K562 (cell line): ENCODE measurements around the gene PLEKHA1. TPM values are rescaled to one million over a fixed set of nuclear protein-coding genes. Genes with fewer than 3 reads are reported as not detected.

Experiments used
- ATAC-seq: fragments of 200-7000 bp; cut with Tn5 transposase; 3 replicates; pipeline ENCODE4 v1.9.1; 2020; ENCODE audit warnings: moderate library complexity
- BruUV-seq: library from RNA; stranded (reverse); fragments of 400-500 nt; replicated peaks from 2 replicates; lab custom pipeline; 2021; lab: Mats Ljungman, UMichigan
- CTCF ChIA-PET: fragments of 300-600 bp; formaldehyde crosslinking; extraction: SDS; loops from one replicate; lab custom pipeline; 2021; ENCODE audit warnings: low intra/inter-chr PET ratio; lab: Yijun Ruan, JAX
- POLR2A ChIA-PET: fragments of 300-600, 350-650 bp; sonication (Branson Sonifier 250); formaldehyde crosslinking; extraction: SDS; loops from one replicate; lab custom pipeline; 2021; ENCODE audit warnings: antibody characterized with exemption, inconsistent platforms; lab: Yijun Ruan, JAX
- DNase-seq, 4 experiments: peaks; one replicate each; pipeline versions ENCODE4 v3.0.0 to v3.0.0-alpha.2; 2011 to 2018; ENCODE audit warnings: low spot score in 3 of 4, mixed read lengths in 3 of 4; ENCODE audit errors: extremely low read depth in 1 of 4
- FAIRE-seq: peaks from 2 replicates; lab custom pipeline; 2011; peaks lifted over from hg19 to GRCh38; lab: Jason Lieb, UNC
- H2AFZ ChIP-seq: 2 replicates; pipeline ENCODE4 v1.6.0; 2011; ENCODE audit warnings: low read depth, low read length, control low read depth, inconsistent platforms
- H3K27ac ChIP-seq: fragments of 200-600 bp; 3 replicates; pipeline ENCODE4 v1.8.0; 2011; ENCODE audit warnings: low read depth, mild to moderate bottlenecking, control low read depth, inconsistent platforms, low read length, moderate library complexity, mixed read lengths; ENCODE audit errors: extremely low read depth
- H3K27me3 ChIP-seq, 2 experiments: fragments of 300-600 bp in 1 of 2; 2 replicates in 1 of 2; 3 replicates in 1 of 2; pipeline versions ENCODE4 v1.6.0 to v1.8.0; 2011; ENCODE audit warnings: inconsistent platforms in 2 of 2, low read length in 2 of 2, mild to moderate bottlenecking in 1 of 2, mixed read lengths in 1 of 2, moderate library complexity in 1 of 2; ENCODE audit not compliant: control insufficient read depth in 2 of 2, insufficient read depth in 2 of 2
- H3K36me3 ChIP-seq: fragments of 300-600 bp; 3 replicates; pipeline ENCODE4 v1.8.0; 2011; ENCODE audit warnings: mild to moderate bottlenecking, low read length, inconsistent platforms; ENCODE audit not compliant: control insufficient read depth, insufficient read depth
- H3K4me1 ChIP-seq, 2 experiments: fragments of 200-600 bp in 1 of 2; replicated peaks in 1 of 2; 2 replicates in 1 of 2; 3 replicates in 1 of 2; pipeline versions ENCODE4 v1.5.1 to v1.8.0; 2011; ENCODE audit warnings: inconsistent platforms in 2 of 2, low read length in 2 of 2, mild to moderate bottlenecking in 1 of 2, mixed read lengths in 1 of 2, moderate library complexity in 1 of 2; ENCODE audit not compliant: control insufficient read depth in 2 of 2, insufficient read depth in 2 of 2
- H3K4me2 ChIP-seq: 2 replicates; pipeline ENCODE4 v1.6.1; 2011; ENCODE audit warnings: low read length, control low read depth, inconsistent platforms, mixed read lengths; ENCODE audit not compliant: insufficient read depth
- H3K4me3 ChIP-seq: fragments of 200-600 bp; sonication (generic), shearing (Covaris generic); 2 replicates; pipeline ENCODE4 v1.5.1; 2016; ENCODE audit warnings: control low read depth, inconsistent platforms
- H3K79me2 ChIP-seq: fragments of 200-600 bp; 3 replicates; pipeline ENCODE4 v1.8.0; 2011; ENCODE audit warnings: low read length, inconsistent platforms; ENCODE audit not compliant: control insufficient read depth, insufficient read depth
- H3K9ac ChIP-seq, 2 experiments: 2 replicates each; pipeline versions ENCODE4 v1.6.0 to v1.6.1; 2011; ENCODE audit warnings: low read depth in 2 of 2, low read length in 2 of 2, control low read depth in 1 of 2, inconsistent platforms in 1 of 2, mild to moderate bottlenecking in 1 of 2, mixed read lengths in 1 of 2; ENCODE audit not compliant: insufficient read depth in 1 of 2
- H3K9me1 ChIP-seq: one replicate; pipeline ENCODE4 v1.6.0; 2011; ENCODE audit warnings: inconsistent platforms, mild to moderate bottlenecking, low read length, moderate library complexity; ENCODE audit not compliant: control insufficient read depth, insufficient read depth
- H3K9me3 ChIP-seq: replicated peaks from 2 replicates; pipeline ENCODE4 v1.5.1; 2011; ENCODE audit warnings: low read depth, low read length, inconsistent platforms; ENCODE audit not compliant: control insufficient read depth, insufficient read depth
- H4K20me1 ChIP-seq: replicated peaks from 2 replicates; pipeline ENCODE4 v1.6.1; 2011; ENCODE audit warnings: low read length, inconsistent platforms, mixed read lengths; ENCODE audit not compliant: control insufficient read depth, insufficient read depth
- KHSRP ChIP-seq: fragments of 450-650 bp; IDR thresholded peaks from 2 replicates; pipeline ENCODE4 v1.6.1; 2017
- NFXL1 ChIP-seq: fragments of 450-650 bp; formaldehyde crosslinking; IDR thresholded peaks from 2 replicates; pipeline ENCODE4 v1.4.0; 2021; ENCODE audit warnings: mild to moderate bottlenecking
- PKNOX1 ChIP-seq: fragments of 450-650 bp; IDR thresholded peaks from 2 replicates; pipeline ENCODE4 v1.6.1; 2016
- WGBS: fragments of 100-300 bp; shearing (Covaris generic); methylation state at CpG from one replicate; pipeline ENCODE4 v1.1.6; 2016; ENCODE audit warnings: low coverage, mixed read lengths; ENCODE audit not compliant: insufficient coverage; ENCODE audit errors: missing lambda C conversion rate; 5-methylcytosine and 5-hydroxymethylcytosine counted together
- in situ Hi-C: fragments of 300-500 bp; cut with MboI; formaldehyde crosslinking; loops from 4 replicates; pipeline ENCODE4 v1.15.0; 2018; ENCODE audit warnings: inconsistent platforms, mixed read lengths
- intact Hi-C: fragments of 100-400 bp; cut with micrococcal nuclease; formaldehyde crosslinking; loops from 2 replicates; pipeline ENCODE4 v1.14.2; 2022
- polyA plus RNA-seq, 8 experiments: library from polyadenylated mRNA; depleted of rRNA in 4 of 8; stranded (reverse) in 5 of 8; unstranded in 3 of 8; fragments of >200 nt; fragmentation: Nextera tagmentation in 2 of 8; fragmentation: Illumina TruSeq in 1 of 8; extraction: Ambion mirVana in 2 of 8; extraction: Trizol in 1 of 8; gene quantifications; 2 replicates each; pipeline versions ENCODE4 v1.2.1 to v1.2.3, GENCODE V29; 2011 to 2014; ENCODE audit warnings: inconsistent platforms in 1 of 8, missing spikeins in 1 of 8
- total RNA-seq, 7 experiments: library from RNA; depleted of rRNA in 6 of 7; stranded (reverse); fragments of >200 nt in 6 of 7; fragmentation: Illumina TruSeq in 2 of 7; extraction: Trizol in 2 of 7; gene quantifications; 2 replicates each; pipeline versions ENCODE4 v1.2.1 to v1.2.3, GENCODE V29; 2011 to 2021; ENCODE audit warnings: low replicate concordance in 1 of 7
- TF ChIP-seq, protein P1 (sequence below), 2 experiments: IDR thresholded peaks in 1 of 2; conservative IDR thresholded peaks in 1 of 2; 2 replicates each; pipeline ENCODE4 v1.6.1; 2016; ENCODE audit warnings: low read depth in 2 of 2, mild to moderate bottlenecking in 1 of 2, missing compliant biosample characterization in 1 of 2, missing genetic modification characterization in 1 of 2, moderate library complexity in 1 of 2

The PLEKHA1 gene
- total and polyA plus RNA-seq, 9 of the 15 experiments (the other 6 are each of a cell fraction or from before 2014, with no cell fraction given) = 0.05 to 4.7 (median 1.0) TPM

- Histone ChIP-seq H3K4me2 (no peak overlapping the region), H3K9me3 (no peaks in the 10 kb centered on the region), H3K36me3 (no peaks in the 10 kb centered on the region), H3K79me2 (no peaks in the 10 kb centered on the region), H3K27me3 (no peaks in the 10 kb centered on the region), H3K4me1 (no peaks in the 10 kb centered on the region), H3K9me1 (no peaks in the 10 kb centered on the region), H2AFZ (no peak overlapping the region), H3K27ac (no peak overlapping the region), H3K4me3 (no peak overlapping the region), H4K20me1 (no peaks in the 10 kb centered on the region), H3K9ac (no peak overlapping the region)
- intact Hi-C loops = no loop called here
- TF ChIP-seq NFXL1 (no peak), KHSRP (no peak), PKNOX1 (peak; percentile 49; the same call in 1 of the 2 replicates)
- TF ChIP-seq, protein P1, sequence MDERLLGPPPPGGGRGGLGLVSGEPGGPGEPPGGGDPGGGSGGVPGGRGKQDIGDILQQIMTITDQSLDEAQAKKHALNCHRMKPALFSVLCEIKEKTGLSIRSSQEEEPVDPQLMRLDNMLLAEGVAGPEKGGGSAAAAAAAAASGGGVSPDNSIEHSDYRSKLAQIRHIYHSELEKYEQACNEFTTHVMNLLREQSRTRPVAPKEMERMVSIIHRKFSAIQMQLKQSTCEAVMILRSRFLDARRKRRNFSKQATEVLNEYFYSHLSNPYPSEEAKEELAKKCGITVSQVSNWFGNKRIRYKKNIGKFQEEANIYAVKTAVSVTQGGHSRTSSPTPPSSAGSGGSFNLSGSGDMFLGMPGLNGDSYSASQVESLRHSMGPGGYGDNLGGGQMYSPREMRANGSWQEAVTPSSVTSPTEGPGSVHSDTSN (CRISPR knock-in tag; IDR thresholded peaks at IDR 0.05; ENCODE audit: low read depth) = no peak
- TF ChIP-seq, protein P1 (tag; conservative IDR thresholded peaks at IDR 0.05; ENCODE audit: low read depth) = 0 out of 2 replicates have a peak, but pooled peaks have one; percentile 7
- in situ Hi-C loops = loop anchor here (25.0 kb wide), 1 partner anchor 310 kb away; no protein-coding TSS in a partner anchor
- no peak for FAIRE-seq
- no peak for ATAC-seq
- no TSS peak for BruUV-seq
- 0% methylated on average over 2 of the region's 2 CpGs for WGBS
- POLR2A ChIA-PET = interaction anchor here (0.7 to 0.8 kb wide), 2 partner anchors 999 to 1677 kb away, joined by 3 to 4 read pairs; no protein-coding TSS in a partner anchor
- peak in 2 of 4 experiments; percentile 2 to 7 for DNase-seq
- CTCF ChIA-PET = no interaction called here
These were observed 72.3 kb downstream of the PLEKHA1 start for GRCh38 chr10:122446668-122447423.
